ENCODE results near the gene SLC7A10.

The SLC7A10 gene

GRCh38 chr19:33189453-33189852 lies 36.2 kb downstream of the SLC7A10 start:
- Histone ChIP-seq H3K27ac (ENCODE audit: low read depth, low read length) (no peak overlapping the region), H2BK120ac (ENCODE audit: insufficient read depth, low read length, poor library complexity) (no peak overlapping the region), H2AFZ (ENCODE audit: insufficient read depth, low read length, poor library complexity) (no peak overlapping the region), H3K23ac (ENCODE audit: low read length) (no peak overlapping the region), H2AK5ac (ENCODE audit: low read length) (no peak overlapping the region), H3K4me1 (ENCODE audit: control insufficient read depth in 1 of 2, insufficient read depth in 2 of 2, low read length in 2 of 2) (no peaks in the 10 kb centered on the region), H4K8ac (ENCODE audit: low read depth, low read length) (no peak overlapping the region), H2BK5ac (ENCODE audit: low read depth, low read length, poor library complexity) (no peak overlapping the region), H3K27me3 (ENCODE audit: insufficient read depth, low read length) (peaks cover 12% of the 10 kb centered on the region), H3K14ac (ENCODE audit: low read length) (no peak overlapping the region), H3K9me3 (ENCODE audit: insufficient read depth, low read depth, low read length) (no peaks in the 10 kb centered on the region), H3K18ac (ENCODE audit: low read length) (no peak overlapping the region), H3K4me3 (ENCODE audit: low read depth, low read length) (no peak overlapping the region), H3K4me2 (ENCODE audit: low read length) (no peak overlapping the region), H3K36me3 (ENCODE audit: control insufficient read depth in 1 of 2, insufficient read depth in 2 of 2, low read length in 2 of 2) (no peaks in the 10 kb centered on the region), H2BK12ac (ENCODE audit: low read length) (no peak overlapping the region), H4K12ac (ENCODE audit: low read depth, low read length) (no peak overlapping the region), H3K79me1 (ENCODE audit: low read length) (no peaks in the 10 kb centered on the region), H3K79me2 (ENCODE audit: control insufficient read depth, insufficient read depth, low read length, poor library complexity) (no peaks in the 10 kb centered on the region), H4K91ac (ENCODE audit: low read depth, low read length) (no peak overlapping the region), H3K4ac (ENCODE audit: low read depth, low read length) (no peak overlapping the region), H3K9ac (ENCODE audit: low read length) (no peak overlapping the region)
- no CpG with 5 or more reads among the region's 1 CpG for WGBS (ENCODE audit: extremely low coverage, insufficient coverage, insufficient read length)
- DNase-seq: no peak

- no CpG with 5 or more reads among the region's 8 CpGs for WGBS (ENCODE audit: extremely low coverage, insufficient coverage, insufficient read length)
- Histone ChIP-seq H3K4me1 (ENCODE audit: control insufficient read depth in 1 of 2, insufficient read depth in 2 of 2, low read length in 2 of 2) (no peaks in the 10 kb centered on the region), H2AFZ (ENCODE audit: insufficient read depth, low read length, poor library complexity) (no peak overlapping the region)
Measured at GRCh38 chr19:33187183-33187540, 38.5 kb downstream of the SLC7A10 start.

GRCh38 chr19:33186431-33187182 lies 39.0 kb downstream of the SLC7A10 start:
- Histone ChIP-seq H2AK5ac (ENCODE audit: low read length) (no peak overlapping the region), H3K27me3 (ENCODE audit: insufficient read depth, low read length) (peaks cover 2% of the 10 kb centered on the region), H3K9ac (ENCODE audit: low read length) (no peak overlapping the region), H2BK12ac (ENCODE audit: low read length) (no peak overlapping the region), H3K79me2 (ENCODE audit: control insufficient read depth, insufficient read depth, low read length, poor library complexity) (no peaks in the 10 kb centered on the region), H4K12ac (ENCODE audit: low read depth, low read length) (no peak overlapping the region), H3K4me3 (ENCODE audit: low read depth, low read length) (no peak overlapping the region), H3K4me2 (ENCODE audit: low read length) (no peak overlapping the region), H3K27ac (ENCODE audit: low read depth, low read length) (no peak overlapping the region), H2AFZ (ENCODE audit: insufficient read depth, low read length, poor library complexity) (no peak overlapping the region), H4K91ac (ENCODE audit: low read depth, low read length) (no peak overlapping the region), H3K9me3 (ENCODE audit: insufficient read depth, low read depth, low read length) (no peaks in the 10 kb centered on the region), H2BK5ac (ENCODE audit: low read depth, low read length, poor library complexity) (no peak overlapping the region), H3K18ac (ENCODE audit: low read length) (no peak overlapping the region), H3K79me1 (ENCODE audit: low read length) (no peaks in the 10 kb centered on the region), H3K4ac (ENCODE audit: low read depth, low read length) (no peak overlapping the region), H4K8ac (ENCODE audit: low read depth, low read length) (no peak overlapping the region), H3K14ac (ENCODE audit: low read length) (no peak overlapping the region), H3K4me1 (ENCODE audit: control insufficient read depth in 1 of 2, insufficient read depth in 2 of 2, low read length in 2 of 2) (no peaks in the 10 kb centered on the region), H3K23ac (ENCODE audit: low read length) (no peak overlapping the region), H2BK120ac (ENCODE audit: insufficient read depth, low read length, poor library complexity) (no peak overlapping the region), H3K36me3 (ENCODE audit: control insufficient read depth in 1 of 2, insufficient read depth in 2 of 2, low read length in 2 of 2) (no peaks in the 10 kb centered on the region)
- no peak for DNase-seq
- WGBS (ENCODE audit: extremely low coverage, insufficient coverage, insufficient read length): no CpG with 5 or more reads among the region's 11 CpGs

More at GRCh38 chr19:33187183-33187540, 38.5 kb downstream of the SLC7A10 start:
- H4K91ac ChIP-seq (ENCODE audit: low read depth, low read length): no peak overlapping the region
- H3K14ac ChIP-seq (ENCODE audit: low read length): no peak overlapping the region
- H3K4me3 ChIP-seq (ENCODE audit: low read depth, low read length): peak overlapping the region; percentile 38
- H2AK5ac ChIP-seq (ENCODE audit: low read length): no peak overlapping the region
- no peaks in the 10 kb centered on the region for H3K9me3 ChIP-seq (ENCODE audit: insufficient read depth, low read depth, low read length)
- no peaks in the 10 kb centered on the region for H3K79me1 ChIP-seq (ENCODE audit: low read length)
- H3K4ac ChIP-seq (ENCODE audit: low read depth, low read length): no peak overlapping the region
- H4K12ac ChIP-seq (ENCODE audit: low read depth, low read length): no peak overlapping the region
- H3K9ac ChIP-seq (ENCODE audit: low read length): no peak overlapping the region
- no peak overlapping the region for H3K4me2 ChIP-seq (ENCODE audit: low read length)
- no peak overlapping the region for H3K18ac ChIP-seq (ENCODE audit: low read length)
- no peak overlapping the region for H4K8ac ChIP-seq (ENCODE audit: low read depth, low read length)
- no peak for DNase-seq
- H3K27ac ChIP-seq (ENCODE audit: low read depth, low read length): no peak overlapping the region
- no peaks in the 10 kb centered on the region for H3K79me2 ChIP-seq (ENCODE audit: control insufficient read depth, insufficient read depth, low read length, poor library complexity)
- H3K27me3 ChIP-seq (ENCODE audit: insufficient read depth, low read length): peaks cover 2% of the 10 kb centered on the region
- no peak overlapping the region for H2BK12ac ChIP-seq (ENCODE audit: low read length)
- no peak overlapping the region for H2BK5ac ChIP-seq (ENCODE audit: low read depth, low read length, poor library complexity)
- no peaks in the 10 kb centered on the region for H3K36me3 ChIP-seq (ENCODE audit: control insufficient read depth in 1 of 2, insufficient read depth in 2 of 2, low read length in 2 of 2)
- no peak overlapping the region for H2BK120ac ChIP-seq (ENCODE audit: insufficient read depth, low read length, poor library complexity)
- no peak overlapping the region for H3K23ac ChIP-seq (ENCODE audit: low read length)

GRCh38 chr19:33177417-33177979 lies 48.2 kb downstream of the SLC7A10 start:
- Histone ChIP-seq H3K27me3 (ENCODE audit: insufficient read depth, low read length) (no peaks in the 10 kb centered on the region), H4K91ac (ENCODE audit: low read depth, low read length) (no peak overlapping the region), H3K18ac (ENCODE audit: low read length) (peak overlapping the region; percentile 11), H3K27ac (ENCODE audit: low read depth, low read length) (no peak overlapping the region), H3K79me1 (ENCODE audit: low read length) (peaks cover 5% of the 10 kb centered on the region), H3K9ac (ENCODE audit: low read length) (peak overlapping the region; percentile 2), H3K23ac (ENCODE audit: low read length) (no peak overlapping the region), H2BK120ac (ENCODE audit: insufficient read depth, low read length, poor library complexity) (no peak overlapping the region), H3K79me2 (ENCODE audit: control insufficient read depth, insufficient read depth, low read length, poor library complexity) (peaks cover 4% of the 10 kb centered on the region), H4K12ac (ENCODE audit: low read depth, low read length) (no peak overlapping the region), H2BK5ac (ENCODE audit: low read depth, low read length, poor library complexity) (no peak overlapping the region), H3K9me3 (ENCODE audit: insufficient read depth, low read depth, low read length) (no peaks in the 10 kb centered on the region), H4K8ac (ENCODE audit: low read depth, low read length) (no peak overlapping the region), H3K4me2 (ENCODE audit: low read length) (peak overlapping the region; percentile 74), H3K14ac (ENCODE audit: low read length) (no peak overlapping the region), H3K4me1 (ENCODE audit: control insufficient read depth in 1 of 2, insufficient read depth in 2 of 2, low read length in 2 of 2) (peaks cover 8 to 10% of the 10 kb centered on the region in 2 experiments), H3K36me3 (ENCODE audit: control insufficient read depth in 1 of 2, insufficient read depth in 2 of 2, low read length in 2 of 2) (no peaks in the 10 kb centered on the region), H2BK12ac (ENCODE audit: low read length) (no peak overlapping the region), H3K4ac (ENCODE audit: low read depth, low read length) (no peak overlapping the region), H2AK5ac (ENCODE audit: low read length) (no peak overlapping the region), H3K4me3 (ENCODE audit: low read depth, low read length) (peak overlapping the region; percentile 66), H2AFZ (ENCODE audit: insufficient read depth, low read length, poor library complexity) (peak overlapping the region; percentile 28)
- DNase-seq: peak; percentile 76 to 77
- WGBS (ENCODE audit: extremely low coverage, insufficient coverage, insufficient read length): no CpG with 5 or more reads among the region's 38 CpGs

Measured in trophoblast cell (in vitro differentiated cells and primary cell).